Activated CD8-positive, alpha-beta T cell treated with anti-CD3 and anti-CD28 coated beads for 36 hours (primary cell): Measurements from ENCODE around the gene THOC2. TPM values are rescaled to one million over a fixed set of nuclear protein-coding genes. Genes with fewer than 3 reads are reported as not detected.

Experiments used
- ATAC-seq: fragments of 200-7000 bp; cut with Tn5 transposase; one replicate; pipeline ENCODE4 v1.10.0; 2021; ENCODE audit warnings: mild to moderate bottlenecking, moderate library complexity
- CTCF ChIA-PET: fragments of 350-600 bp; sonication (Branson Sonifier 250); formaldehyde crosslinking; loops from one replicate; lab custom pipeline; 2021; ENCODE audit warnings: antibody characterized with exemption; lab: Charles Lee
- POLR2A ChIA-PET: fragments of 350-600 bp; sonication (Branson Sonifier 250); formaldehyde crosslinking; loops from one replicate; lab custom pipeline; 2021; ENCODE audit warnings: antibody characterized with exemption; lab: Charles Lee
- DNase-seq: peaks from one replicate; pipeline ENCODE4 v3.0.0-alpha.2; 2020
- H3K27ac Mint-ChIP-seq: one replicate; pipeline ENCODE4 v1.8.0; 2021; ENCODE audit warnings: mild to moderate bottlenecking, mixed read lengths
- H3K27me3 Mint-ChIP-seq: one replicate; pipeline ENCODE4 v1.8.0; 2021; ENCODE audit warnings: mixed read lengths
- H3K36me3 Mint-ChIP-seq: one replicate; pipeline ENCODE4 v1.8.0; 2021; ENCODE audit warnings: low read depth, mixed read lengths
- H3K4me1 Mint-ChIP-seq: one replicate; pipeline ENCODE4 v1.8.0; 2021; ENCODE audit warnings: low read depth, mixed read lengths
- H3K4me3 Mint-ChIP-seq: one replicate; pipeline ENCODE4 v1.8.0; 2021; ENCODE audit warnings: mild to moderate bottlenecking, moderate library complexity, mixed read lengths
- H3K9me3 Mint-ChIP-seq: one replicate; pipeline ENCODE4 v1.8.0; 2021; ENCODE audit warnings: mixed read lengths
- intact Hi-C: fragments of 100-400 bp; cut with micrococcal nuclease; formaldehyde crosslinking; loops from one replicate; pipeline ENCODE4 v1.10.0; 2022
- total RNA-seq, 2 experiments: library from RNA; stranded (reverse); gene quantifications; one replicate each; pipeline ENCODE4 v1.2.3, GENCODE V29; 2021
- TF ChIP-seq, protein P1 (sequence below): fragments of 200-600 bp; IDR thresholded peaks from one replicate; pipeline ENCODE4 v1.8.0; 2022; ENCODE audit warnings: antibody characterized with exemption, mild to moderate bottlenecking

The THOC2 gene
- total RNA-seq, 2 experiments from 2014 or later = 72.3 to 83.6 TPM

DNA sequence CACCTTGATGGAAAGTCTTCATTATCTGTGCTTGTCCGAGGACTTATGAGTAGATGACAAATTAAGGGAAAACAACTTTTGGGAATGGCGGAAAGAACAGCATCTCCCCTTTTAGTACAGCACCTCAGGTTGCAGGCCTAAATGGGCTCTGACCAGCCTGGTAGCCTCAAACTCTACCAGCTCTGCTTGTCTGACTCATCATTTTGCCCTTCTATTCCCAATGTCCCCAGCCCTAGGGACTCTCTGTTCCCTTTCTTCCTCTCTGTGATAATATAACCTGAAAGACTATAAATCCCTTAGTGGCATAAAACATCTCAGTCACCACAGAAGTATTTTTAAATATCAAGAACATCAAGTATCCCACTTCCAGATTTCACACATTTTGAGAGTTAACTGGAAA lies 121.9 kb downstream of the THOC2 start:
- intact Hi-C loops = no loop called here
- ChIA-PET POLR2A (no interaction called here), CTCF (no interaction called here)
- H3K4me3 Mint-ChIP-seq = no peak overlapping the region
- no peak for ATAC-seq
- peaks cover 20% of the 10 kb centered on the region for H3K36me3 Mint-ChIP-seq
- TF ChIP-seq, protein P1, sequence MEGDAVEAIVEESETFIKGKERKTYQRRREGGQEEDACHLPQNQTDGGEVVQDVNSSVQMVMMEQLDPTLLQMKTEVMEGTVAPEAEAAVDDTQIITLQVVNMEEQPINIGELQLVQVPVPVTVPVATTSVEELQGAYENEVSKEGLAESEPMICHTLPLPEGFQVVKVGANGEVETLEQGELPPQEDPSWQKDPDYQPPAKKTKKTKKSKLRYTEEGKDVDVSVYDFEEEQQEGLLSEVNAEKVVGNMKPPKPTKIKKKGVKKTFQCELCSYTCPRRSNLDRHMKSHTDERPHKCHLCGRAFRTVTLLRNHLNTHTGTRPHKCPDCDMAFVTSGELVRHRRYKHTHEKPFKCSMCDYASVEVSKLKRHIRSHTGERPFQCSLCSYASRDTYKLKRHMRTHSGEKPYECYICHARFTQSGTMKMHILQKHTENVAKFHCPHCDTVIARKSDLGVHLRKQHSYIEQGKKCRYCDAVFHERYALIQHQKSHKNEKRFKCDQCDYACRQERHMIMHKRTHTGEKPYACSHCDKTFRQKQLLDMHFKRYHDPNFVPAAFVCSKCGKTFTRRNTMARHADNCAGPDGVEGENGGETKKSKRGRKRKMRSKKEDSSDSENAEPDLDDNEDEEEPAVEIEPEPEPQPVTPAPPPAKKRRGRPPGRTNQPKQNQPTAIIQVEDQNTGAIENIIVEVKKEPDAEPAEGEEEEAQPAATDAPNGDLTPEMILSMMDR = no peak
- H3K4me1 Mint-ChIP-seq = no peaks in the 10 kb centered on the region
- H3K9me3 Mint-ChIP-seq = no peaks in the 10 kb centered on the region
- DNase-seq = no peak
- no peak overlapping the region for H3K27ac Mint-ChIP-seq
- no peaks in the 10 kb centered on the region for H3K27me3 Mint-ChIP-seq

DNA sequence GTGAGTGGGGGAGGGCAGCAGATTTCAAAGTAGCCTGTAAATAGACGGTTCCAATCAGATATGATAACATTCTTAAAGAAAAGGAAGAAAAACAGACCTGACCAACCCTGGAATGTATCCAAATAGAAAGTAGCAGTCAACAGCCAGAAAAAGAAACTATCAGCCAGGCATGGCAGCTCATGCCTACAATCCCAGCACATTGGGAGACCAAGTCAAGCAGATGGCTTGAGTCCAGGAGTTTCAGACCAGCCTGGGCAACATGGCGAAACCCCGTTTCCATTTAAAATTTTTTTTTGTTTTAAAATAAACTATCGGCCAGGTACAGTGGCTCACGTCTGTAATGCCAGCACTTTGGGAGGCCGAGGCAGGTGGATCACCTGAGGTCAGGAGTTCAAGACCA lies 125.0 kb downstream of the THOC2 start:
- CTCF ChIA-PET = no interaction called here
- Mint-ChIP-seq H3K4me1 (no peaks in the 10 kb centered on the region), H3K4me3 (no peak overlapping the region), H3K9me3 (no peaks in the 10 kb centered on the region), H3K27ac (no peak overlapping the region), H3K27me3 (no peaks in the 10 kb centered on the region), H3K36me3 (peaks cover 20% of the 10 kb centered on the region)
- DNase-seq (no peak), ATAC-seq (no peak)
- TF ChIP-seq, protein P1 = no peak
- POLR2A ChIA-PET = no interaction called here
- intact Hi-C loops = no loop called here

DNA sequence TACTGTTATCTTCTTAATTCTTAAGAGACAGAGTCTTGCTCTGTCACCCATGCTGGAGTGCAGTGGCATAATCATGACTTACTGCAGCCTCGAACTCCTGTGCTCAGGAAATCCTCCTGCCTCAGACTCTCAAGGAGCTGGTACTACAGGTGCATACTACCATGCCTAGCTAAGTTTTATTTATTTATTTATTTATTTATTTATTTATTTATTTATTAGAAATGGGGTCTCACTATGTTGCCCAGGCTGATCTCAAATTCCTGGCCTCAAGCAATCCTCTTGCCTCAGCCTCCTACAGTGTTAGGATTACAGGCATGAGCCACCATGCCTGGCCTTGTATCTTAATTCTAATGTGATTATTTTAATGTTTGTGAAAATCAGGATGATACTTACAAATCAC lies 125.6 kb downstream of the THOC2 start:
- intact Hi-C loops = no loop called here
- H3K4me1 Mint-ChIP-seq = no peaks in the 10 kb centered on the region
- peaks cover 23% of the 10 kb centered on the region for H3K36me3 Mint-ChIP-seq
- TF ChIP-seq, protein P1 = no peak
- H3K27ac Mint-ChIP-seq = no peak overlapping the region
- no peak overlapping the region for H3K4me3 Mint-ChIP-seq
- no peaks in the 10 kb centered on the region for H3K27me3 Mint-ChIP-seq
- ATAC-seq = no peak
- no peaks in the 10 kb centered on the region for H3K9me3 Mint-ChIP-seq
- ChIA-PET CTCF (no interaction called here), POLR2A (no interaction called here)
- DNase-seq = no peak

DNA sequence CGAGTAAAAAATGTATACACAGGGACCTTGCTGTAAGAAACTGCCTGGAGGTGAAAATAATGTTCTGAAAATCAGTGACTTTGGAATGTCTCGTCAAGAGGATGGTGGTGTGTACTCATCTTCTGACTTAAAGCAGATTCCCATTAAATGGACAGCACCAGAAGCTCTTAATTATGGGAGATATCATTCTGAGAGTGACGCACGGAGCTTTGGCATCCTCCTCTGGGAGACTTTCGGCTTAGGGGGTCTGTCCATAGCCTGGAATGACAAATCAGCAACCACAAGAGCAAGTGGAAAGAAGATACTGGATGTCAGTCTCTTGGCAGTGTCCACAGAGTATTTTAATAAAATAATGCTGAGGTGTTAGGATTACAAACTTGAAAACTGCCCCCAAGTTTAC lies 129.4 kb downstream of the THOC2 start:
- ATAC-seq (no peak), DNase-seq (no peak)
- ChIA-PET CTCF (no interaction called here), POLR2A (interaction anchor here (0.6 kb wide), 1 partner anchor 1204 kb away, joined by 3 read pairs; no protein-coding TSS in a partner anchor)
- H3K27me3 Mint-ChIP-seq = no peaks in the 10 kb centered on the region
- no peaks in the 10 kb centered on the region for H3K9me3 Mint-ChIP-seq
- no peaks in the 10 kb centered on the region for H3K4me1 Mint-ChIP-seq
- TF ChIP-seq, protein P1 = no peak
- no peak overlapping the region for H3K4me3 Mint-ChIP-seq
- H3K36me3 Mint-ChIP-seq = peaks cover 21% of the 10 kb centered on the region
- no peak overlapping the region for H3K27ac Mint-ChIP-seq
- intact Hi-C loops = no loop called here

DNA sequence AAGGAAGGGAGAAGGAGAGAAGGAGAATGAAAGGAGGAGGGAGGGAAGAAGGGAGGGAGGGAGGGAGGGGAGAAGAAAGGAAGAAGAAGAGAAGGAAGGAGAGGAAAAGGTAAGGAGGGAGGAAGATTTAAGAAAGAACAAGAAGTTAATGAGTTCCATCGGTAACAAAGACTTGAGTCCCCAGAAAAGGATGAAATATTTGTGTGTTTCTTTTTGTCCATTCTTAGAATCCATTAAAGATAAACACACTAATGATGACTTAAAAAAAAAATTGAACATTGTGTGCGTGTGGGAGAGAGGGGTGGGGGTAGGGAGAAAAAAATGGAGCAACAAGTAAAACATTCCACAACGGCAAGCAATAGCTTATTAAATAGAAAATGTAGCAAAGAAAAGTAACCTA lies 131.4 kb downstream of the THOC2 start:
- Mint-ChIP-seq H3K9me3 (no peaks in the 10 kb centered on the region), H3K27ac (no peak overlapping the region), H3K4me3 (no peak overlapping the region), H3K36me3 (peaks cover 16% of the 10 kb centered on the region), H3K27me3 (no peaks in the 10 kb centered on the region), H3K4me1 (no peaks in the 10 kb centered on the region)
- intact Hi-C loops = no loop called here
- ChIA-PET CTCF (no interaction called here), POLR2A (no interaction called here)
- DNase-seq (no peak), ATAC-seq (no peak)
- TF ChIP-seq, protein P1 = no peak
